Neural progenitor cell (in vitro differentiated cells): ENCODE results near the gene MST1R. TPM values are rescaled to one million over a fixed set of nuclear protein-coding genes. Genes with fewer than 3 reads are reported as not detected.

ENCODE experiments used
- DNase-seq: peaks from one replicate; pipeline ENCODE4 v3.0.0-alpha.2; 2016; ENCODE audit warnings: low spot score
- H2AFZ ChIP-seq: fragments of 200-600 bp; sonication (generic); replicated peaks from 2 replicates; pipeline ENCODE4 v1.6.1; 2016; ENCODE audit warnings: antibody characterized with exemption
- H3F3A ChIP-seq: fragments of 200-600 bp; sonication (generic); 2 replicates; pipeline ENCODE4 v1.6.1; 2016; ENCODE audit warnings: antibody characterized with exemption, low read depth
- H3K27ac ChIP-seq: fragments of 200-600 bp; sonication (generic); 2 replicates; pipeline ENCODE4 v1.5.1; 2016; ENCODE audit warnings: mild to moderate bottlenecking
- H3K27me3 ChIP-seq: fragments of 200-600 bp; sonication (generic); 2 replicates; pipeline ENCODE4 v1.6.1; 2016; ENCODE audit warnings: mild to moderate bottlenecking, moderate library complexity
- H3K36me3 ChIP-seq: fragments of 200-600 bp; sonication (generic); 2 replicates; pipeline ENCODE4 v1.5.1; 2016
- H3K4me1 ChIP-seq: fragments of 200-600 bp; sonication (generic); 2 replicates; pipeline ENCODE4 v1.6.1; 2016; ENCODE audit warnings: mixed run types
- H3K4me2 ChIP-seq: fragments of 200-600 bp; sonication (generic); 2 replicates; pipeline ENCODE4 v1.6.1; 2016
- H3K4me3 ChIP-seq: fragments of 200-600 bp; sonication (generic); 2 replicates; pipeline ENCODE4 v1.5.1; 2016
- H3K79me2 ChIP-seq: fragments of 200-600 bp; sonication (generic); 2 replicates; pipeline ENCODE4 v1.6.1; 2016; ENCODE audit warnings: low read depth
- H3K9ac ChIP-seq: fragments of 200-600 bp; sonication (generic); 2 replicates; pipeline ENCODE4 v1.6.1; 2016
- H3K9me3 ChIP-seq: fragments of 200-600 bp; sonication (generic); 2 replicates; pipeline ENCODE4 v1.5.1; 2016; ENCODE audit warnings: low read depth
- H4K20me1 ChIP-seq: fragments of 200-600 bp; sonication (generic); 2 replicates; pipeline ENCODE4 v1.6.1; 2016; ENCODE audit warnings: low read depth
- H3K27ac Mint-ChIP-seq: 3 replicates; pipeline ENCODE4 v1.8.0; 2021; ENCODE audit warnings: mixed read lengths
- H3K27me3 Mint-ChIP-seq: 2 replicates; pipeline ENCODE4 v1.8.0; 2022; ENCODE audit warnings: low read depth, mild to moderate bottlenecking, inconsistent platforms, moderate library complexity, mixed read lengths; ENCODE audit not compliant: insufficient read depth
- H3K36me3 Mint-ChIP-seq: 3 replicates; pipeline ENCODE4 v1.8.0; 2021; ENCODE audit warnings: mixed read lengths
- H3K4me1 Mint-ChIP-seq: 3 replicates; pipeline ENCODE4 v1.8.0; 2021; ENCODE audit warnings: mixed read lengths
- H3K4me3 Mint-ChIP-seq: 3 replicates; pipeline ENCODE4 v1.8.0; 2021; ENCODE audit warnings: mild to moderate bottlenecking, moderate library complexity, mixed read lengths
- H3K9me3 Mint-ChIP-seq: 3 replicates; pipeline ENCODE4 v1.8.0; 2020; ENCODE audit warnings: mixed read lengths
- EZH2 ChIP-seq: fragments of 200-600 bp; sonication (generic); IDR thresholded peaks from 2 replicates; pipeline ENCODE4 v1.6.1; 2017; ENCODE audit warnings: antibody characterized with exemption, mild to moderate bottlenecking, moderate library complexity
- EZH2phosphoT487 ChIP-seq: fragments of 200-600 bp; sonication (generic); IDR thresholded peaks from 2 replicates; pipeline ENCODE4 v1.6.1; 2017; ENCODE audit warnings: antibody characterized with exemption
- total RNA-seq: library from RNA; depleted of rRNA; stranded (reverse); fragments of >200 nt; gene quantifications from 2 replicates; pipeline ENCODE4 v1.2.3, GENCODE V29; 2015; ENCODE audit warnings: low replicate concordance
- TF ChIP-seq, protein P1 (sequence below): fragments of 200-600 bp; sonication (generic); IDR thresholded peaks from 2 replicates; pipeline ENCODE4 v1.5.1; 2017; ENCODE audit warnings: antibody characterized with exemption, mild to moderate bottlenecking

The MST1R gene
- total RNA-seq, 1 donor from 2014 or later, result 0.32 TPM

DNA sequence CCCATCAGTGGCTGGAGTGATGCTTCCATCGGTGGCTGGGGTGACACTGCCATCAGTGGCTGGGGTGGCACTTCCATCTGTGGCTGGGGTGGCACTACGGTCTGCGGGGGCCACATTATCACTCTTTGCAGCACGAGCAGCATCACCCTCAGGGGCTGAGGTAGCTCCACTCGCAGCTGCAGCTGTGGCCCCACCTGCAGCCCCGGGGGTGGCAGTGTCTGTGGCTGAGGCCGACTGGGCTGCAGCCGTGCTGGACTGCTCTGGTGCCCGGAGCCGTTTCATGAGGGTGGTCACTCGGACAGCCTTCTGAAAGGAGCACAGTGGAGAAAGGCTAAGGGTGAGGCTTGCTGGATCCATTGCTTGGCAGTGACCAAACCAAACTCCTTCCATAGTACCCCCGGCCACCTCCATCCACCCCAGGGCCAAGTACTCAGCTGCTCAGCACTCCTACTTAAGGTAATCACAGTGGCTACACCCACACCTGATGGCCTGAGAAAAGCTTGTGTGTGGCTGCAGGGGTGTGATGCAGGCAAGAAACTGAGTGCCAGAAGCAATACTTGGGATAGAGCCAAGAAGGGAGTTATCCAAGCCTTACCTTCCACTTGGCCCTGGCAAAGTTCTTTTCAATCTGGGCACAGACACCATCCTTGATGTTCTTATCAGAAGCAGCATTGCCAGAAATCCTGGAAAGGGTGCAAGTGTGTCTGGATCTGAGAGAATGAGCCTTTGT, 43.9 kb downstream of the MST1R start:
- Histone ChIP-seq H2AFZ (no peak overlapping the region), H4K20me1 (no peaks in the 10 kb centered on the region), H3K4me2 (no peak overlapping the region), H3K27me3 (no peaks in the 10 kb centered on the region), H3K4me1 (peaks cover 6% of the 10 kb centered on the region), H3F3A (no peaks in the 10 kb centered on the region), H3K79me2 (peaks cover 15% of the 10 kb centered on the region), H3K9me3 (no peaks in the 10 kb centered on the region), H3K27ac (no peak overlapping the region), H3K9ac (no peak overlapping the region), H3K36me3 (no peaks in the 10 kb centered on the region), H3K4me3 (no peak overlapping the region)
- Mint-ChIP-seq H3K4me1 (peaks cover 15% of the 10 kb centered on the region), H3K4me3 (no peak overlapping the region), H3K9me3 (no peaks in the 10 kb centered on the region), H3K36me3 (peaks cover 2% of the 10 kb centered on the region), H3K27ac (no peak overlapping the region), H3K27me3 (peaks cover 2% of the 10 kb centered on the region)
- no peak for DNase-seq
- TF ChIP-seq, protein P1, sequence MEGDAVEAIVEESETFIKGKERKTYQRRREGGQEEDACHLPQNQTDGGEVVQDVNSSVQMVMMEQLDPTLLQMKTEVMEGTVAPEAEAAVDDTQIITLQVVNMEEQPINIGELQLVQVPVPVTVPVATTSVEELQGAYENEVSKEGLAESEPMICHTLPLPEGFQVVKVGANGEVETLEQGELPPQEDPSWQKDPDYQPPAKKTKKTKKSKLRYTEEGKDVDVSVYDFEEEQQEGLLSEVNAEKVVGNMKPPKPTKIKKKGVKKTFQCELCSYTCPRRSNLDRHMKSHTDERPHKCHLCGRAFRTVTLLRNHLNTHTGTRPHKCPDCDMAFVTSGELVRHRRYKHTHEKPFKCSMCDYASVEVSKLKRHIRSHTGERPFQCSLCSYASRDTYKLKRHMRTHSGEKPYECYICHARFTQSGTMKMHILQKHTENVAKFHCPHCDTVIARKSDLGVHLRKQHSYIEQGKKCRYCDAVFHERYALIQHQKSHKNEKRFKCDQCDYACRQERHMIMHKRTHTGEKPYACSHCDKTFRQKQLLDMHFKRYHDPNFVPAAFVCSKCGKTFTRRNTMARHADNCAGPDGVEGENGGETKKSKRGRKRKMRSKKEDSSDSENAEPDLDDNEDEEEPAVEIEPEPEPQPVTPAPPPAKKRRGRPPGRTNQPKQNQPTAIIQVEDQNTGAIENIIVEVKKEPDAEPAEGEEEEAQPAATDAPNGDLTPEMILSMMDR, result no peak
- TF ChIP-seq EZH2phosphoT487, result no peak
- no peak for TF ChIP-seq EZH2

GRCh38 chr3:49856181-49857005, 47.3 kb downstream of the MST1R start, which contains the start of gene TRAIP:
TSS of gene TRAIP (minus strand) at chr3:49856564. CDS start at chr3:49856453, 111 bp downstream.
- H3K9me3 ChIP-seq, result no peaks in the 10 kb centered on the region
- no peaks in the 10 kb centered on the region for H3K36me3 ChIP-seq
- Mint-ChIP-seq H3K4me3 (peak within 1 kb of the TSS; percentile 97), H3K27ac (peak within 1 kb of the TSS; percentile 93), H3K9me3 (no peaks in the 10 kb centered on the region), H3K4me1 (peaks cover 12% of the 10 kb centered on the region), H3K27me3 (peaks cover 2% of the 10 kb centered on the region), H3K36me3 (no peaks in the 10 kb centered on the region)
- no peak within 1 kb of the TSS for H3K27ac ChIP-seq
- peak within 1 kb of the TSS; percentile 83 for H2AFZ ChIP-seq
- TF ChIP-seq, protein P1, result no peak
- no peak for TF ChIP-seq EZH2phosphoT487
- TF ChIP-seq EZH2, result no peak
- peaks cover 6% of the 10 kb centered on the region for H3K4me1 ChIP-seq
- H3K27me3 ChIP-seq, result no peaks in the 10 kb centered on the region
- H4K20me1 ChIP-seq, result no peaks in the 10 kb centered on the region
- H3K4me2 ChIP-seq, result peak within 1 kb of the TSS; percentile 88
- no peaks in the 10 kb centered on the region for H3F3A ChIP-seq
- peak within 1 kb of the TSS; percentile 78 for H3K9ac ChIP-seq
- peak; percentile 98 for DNase-seq
- H3K79me2 ChIP-seq, result peaks cover 35% of the 10 kb centered on the region
- peak within 1 kb of the TSS; percentile 75 for H3K4me3 ChIP-seq

GRCh38 chr3:49855662-49856061, 48.0 kb downstream of the MST1R start:
- no peaks in the 10 kb centered on the region for H3K9me3 Mint-ChIP-seq
- Histone ChIP-seq H3K4me2 (peak overlapping the region; percentile 88), H3K9ac (peak overlapping the region; percentile 78), H3K9me3 (no peaks in the 10 kb centered on the region), H4K20me1 (no peaks in the 10 kb centered on the region), H3K4me3 (peak overlapping the region; percentile 75), H3F3A (no peaks in the 10 kb centered on the region), H3K36me3 (no peaks in the 10 kb centered on the region), H2AFZ (no peak overlapping the region), H3K79me2 (peaks cover 35% of the 10 kb centered on the region), H3K27me3 (no peaks in the 10 kb centered on the region), H3K27ac (no peak overlapping the region), H3K4me1 (peaks cover 6% of the 10 kb centered on the region)
- H3K36me3 Mint-ChIP-seq, result no peaks in the 10 kb centered on the region
- peaks cover 2% of the 10 kb centered on the region for H3K27me3 Mint-ChIP-seq
- no peak overlapping the region for H3K27ac Mint-ChIP-seq
- H3K4me1 Mint-ChIP-seq, result peaks cover 12% of the 10 kb centered on the region
- DNase-seq, result no peak
- TF ChIP-seq EZH2phosphoT487 (no peak), EZH2 (no peak)
- TF ChIP-seq, protein P1, result no peak
- H3K4me3 Mint-ChIP-seq, result peak overlapping the region; percentile 97
